Right cardiac atrium (tissue), 5 donors: ENCODE results near the gene GAS6. TPM values are rescaled to one million over a fixed set of nuclear protein-coding genes. Genes with fewer than 3 reads are reported as not detected.
A peak's percentile ranks its signal among the peaks of the same experiment; 100 is the strongest.
"Not testable (repeated sequence)": the region's sequence is repeated elsewhere in the genome, so short reads cannot be mapped to it uniquely, and the experiment has no call there.

Experiments
- ATAC-seq, 2 donors: fragments of 200-7000 bp; cut with Tn5 transposase; one replicate each; pipeline versions ENCODE4 v1.8.0 to v1.9.1; 2020; ENCODE audit warnings: moderate library complexity in 2 of 2, mild to moderate bottlenecking in 1 of 2
- DNase-seq, 3 donors: peaks; one replicate each; pipeline ENCODE4 v3.0.0-alpha.2; 2020
- H3K27ac ChIP-seq: one replicate; pipeline ENCODE4 v1.5.1; 2013; ENCODE audit warnings: mild to moderate bottlenecking, low read length, control low read depth, moderate library complexity
- H3K27me3 ChIP-seq: one replicate; pipeline ENCODE4 v1.6.1; 2013; ENCODE audit not compliant: control insufficient read depth, insufficient read depth
- H3K4me1 ChIP-seq: one replicate; pipeline ENCODE4 v1.6.1; 2013; ENCODE audit warnings: low read length; ENCODE audit not compliant: control insufficient read depth, insufficient read depth
- H3K4me3 ChIP-seq: one replicate; pipeline ENCODE4 v1.5.1; 2013; ENCODE audit warnings: low read length, control low read depth
- H3K9me3 ChIP-seq: one replicate; pipeline ENCODE4 v1.6.1; 2013; ENCODE audit warnings: low read length; ENCODE audit not compliant: control insufficient read depth
- WGBS: extraction: QIAGEN DNeasy Blood & Tissue Kit; methylation state at CpG from one replicate; pipeline ENCODE4 v1.1.7; 2013; 5-methylcytosine and 5-hydroxymethylcytosine counted together
- intact Hi-C, 4 donors: fragments of 100-400 bp; cut with DNase I; formaldehyde crosslinking; loops; one replicate each; pipeline versions ENCODE4 v1.11.0 to v1.14.0; 2022 to 2023
- long read RNA-seq, 4 donors: library from polyadenylated mRNA; unstranded; transcript quantifications; one replicate each; pipeline ENCODE4 v2.0.0, GENCODE V29; 2020 to 2021
- polyA plus RNA-seq: library from polyadenylated mRNA; stranded (reverse); fragments of 200-250 nt; gene quantifications from one replicate; pipeline ENCODE4 v1.2.3, GENCODE V29; 2013
- total RNA-seq, 4 donors: library from RNA; stranded (reverse); fragmentation: NEBNext Ultra II Directional; extraction: Animal tissue kit (Norgen Biotek cat#: 25700); gene quantifications; one replicate each; pipeline ENCODE4 v1.2.1, GENCODE V29; 2021
- donor health status: healthy with polysubstance abuse.
- donor health status: DM: no; HTN: yes; CAD: no.
- donor health status: DM: no; HTN: no; CAD: no.
- donor health status: DM: no; HTN: yes; CAD: no; lungs with severe emphysema.
- donor health status: DM: yes; HTN: yes; CAD: no.

The GAS6 gene
- 100 to 1,000 TPM; 197 to 213 (median 202) TPM for total RNA-seq
- 273 TPM for polyA plus RNA-seq
- long read RNA-seq, donor 1, transcript GAS6-201 (15 exons, 2,490 nt), result major isoform, 1,043 of 1,593 reads
- long read RNA-seq, donor 1, transcript GAS6-203 (7 exons, 2,507 nt), result minor isoform, 7 of 1,593 reads
- long read RNA-seq, donor 1, transcript GAS6-205 (9 exons, 2,169 nt), result minor isoform, 5 of 1,593 reads
- long read RNA-seq, donor 1, partial matches to known transcripts, result 463 of 1,593 reads
- long read RNA-seq, donor 1, other reads (novel, unspliced or antisense), result 75 of 1,593 reads
- long read RNA-seq, donor 2, transcript GAS6-204 (1 exons, 2,646 nt), result minor isoform, 113 of 1,076 reads
- long read RNA-seq, donor 2, transcript GAS6-205 (9 exons, 2,169 nt), result minor isoform, 8 of 1,076 reads
- long read RNA-seq, donor 2, transcript GAS6-203 (7 exons, 2,507 nt), result minor isoform, 5 of 1,076 reads
- long read RNA-seq, donor 2, transcript GAS6-201 (15 exons, 2,490 nt), result major isoform, 737 of 1,076 reads
- long read RNA-seq, donor 2, partial matches to known transcripts, result 170 of 1,076 reads
- long read RNA-seq, donor 2, other reads (novel, unspliced or antisense), result 42 of 1,076 reads
- long read RNA-seq, donor 3, transcript GAS6-204 (1 exons, 2,646 nt), result minor isoform, 50 of 2,148 reads
- long read RNA-seq, donor 3, transcript GAS6-201 (15 exons, 2,490 nt), result major isoform, 1,122 of 2,148 reads
- long read RNA-seq, donor 3, transcript GAS6-205 (9 exons, 2,169 nt), result minor isoform, 25 of 2,148 reads
- long read RNA-seq, donor 3, transcript GAS6-203 (7 exons, 2,507 nt), result minor isoform, 11 of 2,148 reads
- long read RNA-seq, donor 3, partial matches to known transcripts, result 843 of 2,148 reads
- long read RNA-seq, donor 3, other reads (novel, unspliced or antisense), result 97 of 2,148 reads
- long read RNA-seq, donor 4, transcript GAS6-201 (15 exons, 2,490 nt), result major isoform, 703 of 1,049 reads
- long read RNA-seq, donor 4, transcript GAS6-205 (9 exons, 2,169 nt), result minor isoform, 9 of 1,049 reads
- long read RNA-seq, donor 4, transcript GAS6-203 (7 exons, 2,507 nt), result minor isoform, 5 of 1,049 reads
- long read RNA-seq, donor 4, transcript GAS6-204 (1 exons, 2,646 nt), result minor isoform, 77 of 1,049 reads
- long read RNA-seq, donor 4, partial matches to known transcripts, result 213 of 1,049 reads
- long read RNA-seq, donor 4, other reads (novel, unspliced or antisense), result 42 of 1,049 reads

DNA sequence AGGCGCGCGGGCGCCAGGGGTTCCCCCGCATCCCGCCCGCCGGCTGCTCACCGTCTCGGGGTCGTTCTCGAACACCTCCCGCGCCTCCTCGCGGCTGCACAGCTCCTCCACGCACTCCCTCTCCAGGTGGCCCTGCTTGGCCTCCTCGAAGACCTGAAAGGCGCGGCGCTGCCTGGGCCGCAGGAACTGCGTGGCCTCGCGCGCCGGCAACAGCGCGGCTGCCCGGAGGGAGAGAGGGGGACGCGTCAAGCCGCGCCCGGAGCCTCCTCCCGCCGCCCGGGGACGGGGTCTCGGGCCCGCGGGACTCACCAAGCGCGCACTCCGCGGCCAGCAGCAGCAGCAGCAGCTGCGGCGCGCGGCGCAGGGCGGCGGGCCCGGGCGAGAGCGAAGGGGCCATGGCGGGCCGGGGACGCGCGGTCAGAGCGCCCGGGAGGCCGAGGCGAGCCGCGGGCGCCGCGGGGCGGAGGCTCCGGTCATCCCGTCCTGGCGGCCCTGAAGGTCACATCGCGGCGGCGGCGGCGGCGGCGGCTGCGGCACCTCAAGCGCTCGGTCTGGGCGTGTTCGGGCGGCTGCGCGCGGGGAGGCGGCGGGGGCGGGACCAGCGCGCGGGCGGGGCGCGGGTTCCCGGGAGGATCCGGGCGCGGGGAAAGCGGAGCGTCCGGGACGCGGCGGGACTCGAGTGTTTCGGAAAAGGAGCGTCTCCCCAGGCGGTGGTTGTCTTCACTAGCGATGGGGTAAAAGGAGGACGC lies at the start of gene GAS6:
Gene GAS6 (minus strand): TSS at position 553 of the 749 bp plus-strand sequence. CDS start 156 bp downstream, at position 397.
- intact Hi-C loops, result loop anchor here in 1 of 4 donors (5.0 kb wide), 1 partner anchor 41 kb away; no protein-coding TSS in a partner anchor
- WGBS, result under 1% methylated on average over 116 of the region's 116 CpGs
- Histone ChIP-seq H3K27me3 (no peaks in the 10 kb centered on the region), H3K4me1 (peaks cover 3% of the 10 kb centered on the region), H3K9me3 (no peaks in the 10 kb centered on the region), H3K4me3 (peak within 1 kb of the TSS; percentile 79), H3K27ac (peak within 1 kb of the TSS; percentile 68)
- DNase-seq (peak; percentile 70 to 89 (median 87)), ATAC-seq (peak; percentile 66 to 69)

DNA sequence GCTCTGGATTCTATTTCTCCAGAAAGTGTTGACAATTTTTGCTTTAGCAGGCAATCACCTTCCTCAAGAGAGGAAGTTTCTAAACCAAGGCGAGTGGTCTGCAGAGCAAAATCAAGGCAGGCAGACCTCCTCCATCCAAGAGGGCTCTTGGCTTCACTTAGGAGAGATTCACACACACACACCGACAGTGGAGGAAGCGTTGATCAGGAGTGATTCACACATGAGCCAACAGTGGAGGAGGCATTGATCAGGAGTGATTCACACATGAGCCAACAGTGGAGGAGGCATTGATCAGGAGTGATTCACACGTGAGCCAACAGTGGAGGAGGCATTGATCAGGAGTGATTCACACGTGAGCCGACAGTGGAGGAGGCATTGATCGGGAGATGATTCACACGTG lies 49.5 kb upstream of the GAS6 start:
- H3K9me3 ChIP-seq, ATAC-seq, DNase-seq, H3K4me1 ChIP-seq, H3K4me3 ChIP-seq, H3K27me3 ChIP-seq, intact Hi-C loops, H3K27ac ChIP-seq: not testable (repeated sequence)
- 82% methylated on average over 8 of the region's 8 CpGs for WGBS

DNA sequence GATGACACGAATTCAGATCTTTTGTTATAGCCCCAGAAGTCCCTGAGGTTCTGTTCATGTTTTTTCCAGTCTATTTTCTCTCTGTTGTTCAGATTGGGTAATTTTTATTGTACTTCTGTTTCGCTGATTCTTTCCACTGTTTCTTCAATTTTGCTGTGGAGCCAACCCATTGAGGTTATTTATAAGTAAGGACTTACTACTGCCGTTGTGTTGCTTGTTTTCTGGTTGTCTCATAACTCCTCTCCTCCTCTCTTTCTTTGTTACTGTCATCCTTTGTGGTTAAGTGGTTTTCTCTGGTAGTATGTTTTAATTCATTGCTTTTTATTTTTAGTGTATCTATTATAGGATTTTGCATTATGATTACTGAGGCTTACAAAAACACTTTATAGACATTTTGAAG lies 48.7 kb upstream of the GAS6 start:
- Histone ChIP-seq H3K27ac (no peak overlapping the region), H3K27me3 (no peaks in the 10 kb centered on the region), H3K4me1 (no peaks in the 10 kb centered on the region), H3K4me3 (no peak overlapping the region), H3K9me3 (no peaks in the 10 kb centered on the region)
- intact Hi-C loops, result no loop called here
- ATAC-seq (no peak), DNase-seq (no peak)
- WGBS, result 73% methylated on average over 3 of the region's 3 CpGs

DNA sequence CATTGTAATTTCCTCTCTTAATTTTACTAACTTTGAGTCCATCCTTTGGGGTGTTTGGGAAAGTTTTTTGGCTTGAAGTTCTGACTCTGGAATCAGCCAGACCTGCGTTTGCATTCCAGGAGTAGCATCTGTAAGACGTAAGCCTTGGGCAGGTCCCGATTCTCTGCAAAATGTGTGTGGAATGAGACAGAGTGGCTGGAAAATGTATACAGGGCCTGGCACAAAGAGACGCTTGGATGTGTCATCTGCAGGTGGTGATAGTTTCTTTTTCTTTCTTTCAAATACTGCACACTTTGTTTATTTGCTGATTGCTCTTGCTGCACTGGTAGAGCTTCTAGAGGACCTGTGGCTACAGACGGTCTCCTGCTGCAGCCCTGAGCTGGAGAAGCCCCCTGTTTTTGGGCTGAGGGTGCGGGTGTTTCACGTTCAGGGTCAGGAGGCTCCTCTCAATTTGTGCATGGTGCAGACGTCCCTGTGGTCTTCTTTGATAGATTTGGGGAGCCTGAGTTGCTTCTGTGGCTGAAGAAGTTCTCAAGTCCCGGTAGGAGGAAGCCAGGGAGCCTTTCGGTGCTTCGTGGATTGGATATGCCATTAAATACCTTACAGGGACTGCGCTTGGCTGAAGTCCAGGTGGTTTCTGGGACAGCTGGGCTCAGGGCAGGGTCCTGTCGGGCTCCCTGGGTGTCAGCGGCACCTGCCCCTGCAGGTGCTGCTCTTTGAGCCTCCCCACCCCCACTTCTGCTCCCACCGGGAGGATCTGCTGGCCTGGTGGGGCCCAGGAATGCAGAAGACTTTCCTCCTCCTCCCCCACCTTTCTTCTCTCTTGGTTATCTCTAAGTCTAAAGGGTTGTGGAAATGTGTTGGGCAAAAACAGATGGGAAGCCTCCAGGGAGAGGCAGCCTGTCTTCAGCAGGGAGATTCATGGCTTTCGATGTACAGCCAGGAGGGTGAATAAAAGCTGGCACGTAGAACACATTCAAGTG lies 44.0 kb upstream of the GAS6 start:
- Histone ChIP-seq H3K27me3 (no peaks in the 10 kb centered on the region), H3K4me1 (no peaks in the 10 kb centered on the region), H3K4me3 (no peak overlapping the region), H3K27ac (no peak overlapping the region), H3K9me3 (no peaks in the 10 kb centered on the region)
- 62% methylated on average over 17 of the region's 17 CpGs for WGBS
- DNase-seq (no peak), ATAC-seq (no peak)
- intact Hi-C loops, result loop anchor here in 1 of 4 donors (10.0 kb wide), 1 partner anchor 93 kb away; no protein-coding TSS in a partner anchor

DNA sequence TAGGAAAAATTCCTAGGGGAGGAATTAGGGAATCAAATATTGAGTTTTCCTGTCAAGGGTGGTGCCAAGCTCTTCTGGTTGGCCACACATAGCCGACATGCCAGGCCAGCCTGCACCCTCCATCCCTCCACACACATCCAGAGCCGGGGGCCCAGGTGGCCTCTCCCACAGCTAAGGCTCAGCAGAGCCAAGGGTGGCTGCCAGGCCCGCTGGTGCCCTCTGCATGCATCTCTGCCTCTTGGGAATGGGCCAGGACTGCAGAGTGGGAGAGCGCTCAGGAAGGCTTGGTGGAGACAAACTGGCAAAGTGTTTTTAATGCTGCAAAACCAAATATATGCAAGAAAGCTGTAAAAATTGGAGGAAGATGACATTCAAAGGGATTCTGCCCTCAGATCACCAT lies 42.7 kb upstream of the GAS6 start:
- Histone ChIP-seq H3K4me1 (no peaks in the 10 kb centered on the region), H3K9me3 (no peaks in the 10 kb centered on the region), H3K4me3 (no peak overlapping the region), H3K27ac (no peak overlapping the region), H3K27me3 (no peaks in the 10 kb centered on the region)
- ATAC-seq (peak in 1 of 2 donors; percentile 37), DNase-seq (peak in 1 of 3 donors; percentile 64)
- intact Hi-C loops, result loop anchor here in 1 of 4 donors (10.0 kb wide), 1 partner anchor 92 kb away; no protein-coding TSS in a partner anchor
- 70% methylated on average over 4 of the region's 4 CpGs for WGBS

DNA sequence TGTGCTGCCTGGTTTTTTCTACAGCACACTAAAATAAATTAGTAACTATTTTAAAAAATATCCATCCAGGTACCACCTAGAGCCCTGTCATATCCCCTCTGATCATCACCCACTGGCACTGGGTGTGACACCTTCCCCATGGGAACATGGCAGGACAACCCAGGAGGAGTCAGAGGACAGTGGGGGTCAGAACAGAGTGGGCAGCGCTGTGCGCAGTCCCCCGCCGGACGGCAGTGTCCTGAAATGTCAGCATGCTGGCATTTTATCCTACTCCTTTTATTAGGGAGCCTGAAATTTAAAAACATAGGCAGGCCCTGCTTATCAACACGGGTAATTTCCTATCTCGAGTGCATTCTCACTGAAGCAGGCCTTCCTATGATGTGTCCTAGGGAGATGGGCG lies 42.1 kb upstream of the GAS6 start:
- WGBS, result 72% methylated on average over 8 of the region's 8 CpGs
- no peaks in the 10 kb centered on the region for H3K9me3 ChIP-seq
- intact Hi-C loops, result loop anchor here in 3 of 4 donors (2.0 to 10.0 kb wide), 2 partner anchors 89 to 91 kb away; no protein-coding TSS in a partner anchor
- no peak for DNase-seq
- H3K27ac ChIP-seq, result no peak overlapping the region
- H3K4me1 ChIP-seq, result no peaks in the 10 kb centered on the region
- H3K27me3 ChIP-seq, result no peaks in the 10 kb centered on the region
- peak in 1 of 2 donors; percentile 26 for ATAC-seq
- H3K4me3 ChIP-seq, result no peak overlapping the region

DNA sequence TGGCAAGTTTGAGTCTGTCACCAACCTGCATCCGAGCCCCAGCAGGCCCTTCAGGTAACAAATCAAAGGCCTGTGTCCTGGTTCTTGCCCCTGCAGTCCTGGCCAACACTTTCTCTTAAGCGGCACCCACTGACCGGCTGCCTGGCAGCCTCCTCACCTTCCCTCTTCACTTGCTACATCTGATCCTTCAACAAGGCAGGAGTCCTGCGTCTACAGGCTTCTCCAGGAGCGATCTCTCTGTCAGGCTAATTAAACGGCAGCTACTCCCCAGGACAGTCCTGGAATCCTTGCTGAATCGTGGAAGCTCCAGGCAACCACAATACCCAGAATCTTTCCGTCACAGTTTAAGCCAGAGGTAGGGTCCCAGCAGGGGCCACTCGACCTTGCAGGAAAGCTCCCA lies 41.1 kb upstream of the GAS6 start:
- H3K4me1 ChIP-seq, result no peaks in the 10 kb centered on the region
- WGBS, result 86% methylated on average over 9 of the region's 9 CpGs
- DNase-seq (no peak), ATAC-seq (no peak)
- no peaks in the 10 kb centered on the region for H3K27me3 ChIP-seq
- H3K27ac ChIP-seq, result no peak overlapping the region
- no peak overlapping the region for H3K4me3 ChIP-seq
- no peaks in the 10 kb centered on the region for H3K9me3 ChIP-seq
- intact Hi-C loops, result loop anchor here in 3 of 4 donors (2.0 to 10.0 kb wide), 2 partner anchors 88 to 90 kb away; no protein-coding TSS in a partner anchor

DNA sequence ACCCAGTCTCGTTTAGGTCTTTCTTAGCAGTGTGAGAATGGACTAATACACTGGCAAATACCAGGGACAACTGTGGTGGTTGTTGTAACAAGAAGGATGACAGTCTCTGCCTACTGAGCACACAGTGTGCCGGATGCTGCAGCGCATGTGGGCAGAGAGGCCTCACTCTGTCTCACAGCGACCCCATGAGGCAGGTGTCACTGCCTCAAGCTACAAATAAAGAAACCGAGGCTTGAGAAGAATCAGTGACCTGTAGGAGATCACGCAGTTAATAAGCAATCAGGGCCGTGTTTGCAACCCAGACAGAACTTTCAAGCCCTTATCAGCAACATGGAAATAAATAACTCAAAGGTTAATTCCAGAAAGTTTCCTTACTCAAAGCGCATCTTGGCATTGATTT lies 40.5 kb upstream of the GAS6 start:
- no peaks in the 10 kb centered on the region for H3K27me3 ChIP-seq
- no peaks in the 10 kb centered on the region for H3K4me1 ChIP-seq
- intact Hi-C loops, result loop anchor here in 3 of 4 donors (2.0 to 10.0 kb wide), 2 partner anchors 88 to 90 kb away; no protein-coding TSS in a partner anchor
- ATAC-seq, result peak; percentile 89
- peak; percentile 61 to 86 (median 79) for DNase-seq
- no peaks in the 10 kb centered on the region for H3K9me3 ChIP-seq
- 53% methylated on average over 8 of the region's 8 CpGs for WGBS
- H3K27ac ChIP-seq, result no peak overlapping the region
- H3K4me3 ChIP-seq, result no peak overlapping the region

DNA sequence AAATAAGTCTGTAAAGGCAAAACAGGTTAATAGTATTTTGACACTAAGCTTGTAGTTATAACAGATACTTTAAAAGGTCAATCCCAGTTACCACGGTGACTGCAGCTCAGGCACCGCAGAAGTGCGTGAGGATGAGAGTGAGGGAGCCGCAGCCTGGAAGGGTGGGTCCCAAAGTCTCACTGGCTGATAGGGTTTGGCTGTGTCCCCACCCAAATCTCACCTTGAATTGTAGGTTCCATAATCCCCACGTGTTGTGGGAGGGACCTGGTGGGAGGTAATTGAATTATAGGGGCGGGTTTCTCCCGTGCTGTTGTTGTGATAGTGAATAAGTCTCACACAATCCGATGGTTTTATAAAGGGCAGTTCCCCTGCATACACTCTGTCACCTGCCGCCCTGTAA lies 40.0 kb upstream of the GAS6 start:
- 84% methylated on average over 9 of the region's 9 CpGs for WGBS
- ATAC-seq (peak in 1 of 2 donors; percentile 14), DNase-seq (no peak)
- intact Hi-C loops, result loop anchor here in 3 of 4 donors (2.0 to 10.0 kb wide), 2 partner anchors 87 to 89 kb away; no protein-coding TSS in a partner anchor
- H3K27ac ChIP-seq, result no peak overlapping the region
- H3K4me1 ChIP-seq, result no peaks in the 10 kb centered on the region
- H3K9me3 ChIP-seq, result no peaks in the 10 kb centered on the region
- no peak overlapping the region for H3K4me3 ChIP-seq
- no peaks in the 10 kb centered on the region for H3K27me3 ChIP-seq
